ENCODE results near the gene CBX4. TPM values are rescaled to one million over a fixed set of nuclear protein-coding genes. Genes with fewer than 3 reads are reported as not detected.
A peak's percentile ranks its signal among the peaks of the same experiment; 100 is the strongest.

CBX4 gene
- total RNA-seq (2014; rRNA removed; shearing (Covaris generic)) (98.9 and 109 TPM in 2 replicates), total RNA-seq (2022) (110 and 121 TPM in 2 replicates), Bru-seq, nascent RNA (percentile 80 among the genes with signal in this experiment), BruChase-seq, experiment 1, labeled RNA remaining after a 6-hour chase (percentile 68 among the genes with signal in this experiment), BruChase-seq, experiment 2, labeled RNA remaining after a 2-hour chase (percentile 84 among the genes with signal in this experiment)
- long read RNA-seq, transcript CBX4-201 (5 exons, 2,664 nt): major isoform, 195 of 283 reads
- long read RNA-seq, partial matches to known transcripts: 6 of 283 reads
- long read RNA-seq, other reads (novel, unspliced or antisense): 82 of 283 reads

DNA sequence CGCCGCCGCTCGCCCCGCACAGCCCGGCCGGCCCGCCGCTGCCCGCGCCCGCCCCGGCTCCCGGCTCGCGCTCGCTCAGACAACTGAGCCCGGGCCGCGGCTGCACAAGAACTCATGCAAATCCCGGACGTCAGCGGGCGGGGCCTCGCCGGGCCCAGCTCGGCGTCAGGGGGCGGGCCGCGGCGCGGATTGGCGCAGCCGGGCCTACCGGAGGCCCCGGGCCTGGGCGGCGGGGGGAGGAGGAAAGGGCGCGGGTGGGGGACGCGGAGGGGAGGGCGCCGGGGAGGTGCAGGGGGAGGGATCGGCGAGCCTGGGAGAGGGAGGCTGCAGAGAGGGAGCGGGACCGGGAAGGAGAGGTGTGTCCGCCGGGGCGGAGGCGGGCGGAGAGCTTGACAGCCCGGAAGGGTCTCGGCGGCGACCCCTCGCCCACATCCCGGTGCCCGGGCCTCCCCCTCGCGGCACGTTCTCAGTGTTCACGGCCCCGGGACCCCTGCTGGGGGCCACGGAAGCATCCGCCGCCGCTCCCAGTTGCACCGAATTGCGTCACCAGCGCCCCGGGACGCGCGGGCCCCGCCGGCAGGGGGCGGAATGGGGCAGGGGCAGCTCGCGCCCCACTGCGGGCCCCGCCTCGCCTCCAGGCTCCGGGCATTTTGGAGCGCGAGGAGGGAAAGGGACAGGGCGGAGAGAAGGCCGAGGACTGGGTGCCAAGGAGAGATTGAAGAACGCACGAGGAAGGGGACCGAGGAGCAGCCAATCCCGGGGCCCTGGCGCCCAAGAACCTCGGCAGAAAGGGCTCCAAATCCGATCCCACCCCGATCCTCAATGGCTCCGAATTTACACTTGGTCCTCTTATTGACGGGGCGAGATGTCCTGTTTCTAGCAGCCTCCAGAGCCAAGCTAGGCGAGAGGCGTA lies at the start of gene CBX4:
Gene CBX4, minus strand, starts transcription at position 85 of the 913 bp plus-strand sequence. CDS start 189 bp downstream, outside the sequence.
- ChIA-PET CTCF (ENCODE audit: unreplicated experiment) (interaction anchor here (0.6 to 1.0 kb wide), 5 partner anchors 10 to 1470 kb away, joined by 3 to 6 read pairs (median 4); no protein-coding TSS in a partner anchor), POLR2A (interaction anchor here (0.6 to 1.1 kb wide), 7 partner anchors 12 to 154 kb away, joined by 3 to 8 read pairs (median 3); no protein-coding TSS in a partner anchor)
- Histone ChIP-seq H3K4me3 (ENCODE audit: low read depth, low read length, poor library complexity, severe bottlenecking) (peak within 1 kb of the TSS; percentile 84), H3K4me2 (ENCODE audit: low read length) (peak within 1 kb of the TSS; percentile 91), H3K9me2 (ENCODE audit: insufficient read depth, low read length) (no peaks in the 10 kb centered on the region), H3K27ac (ENCODE audit: low read depth, low read length, poor library complexity, severe bottlenecking) (peak within 1 kb of the TSS; percentile 91), H4K20me1 (ENCODE audit: insufficient read depth, low read length) (peaks cover 13% of the 10 kb centered on the region), H3K36me3 (ENCODE audit: insufficient read depth, low read length) (peaks cover 35% of the 10 kb centered on the region), H2AFZ (ENCODE audit: low read length) (peak within 1 kb of the TSS; percentile 61; the same call in 1 of the 2 replicates), H3K9me3 (ENCODE audit: low read length) (no peaks in the 10 kb centered on the region), H3K79me2 (ENCODE audit: insufficient read depth, low read depth, low read length) (peaks cover 30% of the 10 kb centered on the region), H3K4me1 (ENCODE audit: insufficient read depth, low read length, poor library complexity, severe bottlenecking) (peaks cover 24% of the 10 kb centered on the region)
- peak; percentile 98 for DNase-seq (ENCODE audit: low spot score)
- TF ChIP-seq, protein P1, sequence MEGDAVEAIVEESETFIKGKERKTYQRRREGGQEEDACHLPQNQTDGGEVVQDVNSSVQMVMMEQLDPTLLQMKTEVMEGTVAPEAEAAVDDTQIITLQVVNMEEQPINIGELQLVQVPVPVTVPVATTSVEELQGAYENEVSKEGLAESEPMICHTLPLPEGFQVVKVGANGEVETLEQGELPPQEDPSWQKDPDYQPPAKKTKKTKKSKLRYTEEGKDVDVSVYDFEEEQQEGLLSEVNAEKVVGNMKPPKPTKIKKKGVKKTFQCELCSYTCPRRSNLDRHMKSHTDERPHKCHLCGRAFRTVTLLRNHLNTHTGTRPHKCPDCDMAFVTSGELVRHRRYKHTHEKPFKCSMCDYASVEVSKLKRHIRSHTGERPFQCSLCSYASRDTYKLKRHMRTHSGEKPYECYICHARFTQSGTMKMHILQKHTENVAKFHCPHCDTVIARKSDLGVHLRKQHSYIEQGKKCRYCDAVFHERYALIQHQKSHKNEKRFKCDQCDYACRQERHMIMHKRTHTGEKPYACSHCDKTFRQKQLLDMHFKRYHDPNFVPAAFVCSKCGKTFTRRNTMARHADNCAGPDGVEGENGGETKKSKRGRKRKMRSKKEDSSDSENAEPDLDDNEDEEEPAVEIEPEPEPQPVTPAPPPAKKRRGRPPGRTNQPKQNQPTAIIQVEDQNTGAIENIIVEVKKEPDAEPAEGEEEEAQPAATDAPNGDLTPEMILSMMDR (conservative IDR thresholded peaks at IDR 0.05; ENCODE audit: low read length): peak; percentile 78
- TF ChIP-seq EZH2phosphoT487 (IDR thresholded peaks at IDR 0.05; ENCODE audit: borderline replicate concordance, low read depth, low read length): no peak
- no TSS peak for BruUV-seq (replicated peaks)
- intact Hi-C loops (cut with micrococcal nuclease; ENCODE audit: unreplicated experiment): loop anchor here (5.0 kb wide), 1 partner anchor 153 kb away; no protein-coding TSS in a partner anchor

DNA sequence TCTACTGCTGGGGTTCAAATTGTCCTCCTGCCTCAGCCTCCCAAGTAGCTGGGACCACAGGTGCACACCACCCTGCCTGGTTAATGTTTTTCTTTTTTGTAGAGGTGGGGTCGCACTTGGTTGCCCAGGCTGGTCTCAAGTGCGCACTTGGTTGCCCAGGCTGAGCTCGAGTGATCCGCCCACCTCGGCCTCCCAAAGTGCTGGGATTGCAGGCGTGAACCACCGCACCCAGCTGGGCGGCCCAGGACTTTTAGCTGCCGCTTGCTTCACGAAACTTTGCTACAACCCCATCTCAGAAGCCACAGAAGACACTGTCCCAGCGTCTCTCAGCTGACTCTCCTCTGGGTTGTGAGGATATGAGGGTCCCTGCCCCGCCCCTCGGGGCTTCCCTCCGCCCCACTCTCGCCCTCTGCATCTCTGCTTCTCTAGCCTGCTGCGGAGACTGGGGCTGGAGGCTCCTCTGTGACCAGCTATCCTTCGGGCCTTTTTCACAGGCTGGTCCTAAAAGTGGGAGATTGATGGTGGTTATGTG lies 48.8 kb upstream of the CBX4 start:
- Histone ChIP-seq H2AFZ (ENCODE audit: low read length) (no peak overlapping the region), H3K79me2 (ENCODE audit: insufficient read depth, low read depth, low read length) (no peaks in the 10 kb centered on the region), H4K20me1 (ENCODE audit: insufficient read depth, low read length) (no peaks in the 10 kb centered on the region), H3K27ac (ENCODE audit: low read depth, low read length, poor library complexity, severe bottlenecking) (no peak overlapping the region), H3K4me2 (ENCODE audit: low read length) (no peak overlapping the region), H3K36me3 (ENCODE audit: insufficient read depth, low read length) (no peaks in the 10 kb centered on the region), H3K4me3 (ENCODE audit: low read depth, low read length, poor library complexity, severe bottlenecking) (no peak overlapping the region), H3K9me2 (ENCODE audit: insufficient read depth, low read length) (no peaks in the 10 kb centered on the region), H3K9me3 (ENCODE audit: low read length) (no peaks in the 10 kb centered on the region), H3K4me1 (ENCODE audit: insufficient read depth, low read length, poor library complexity, severe bottlenecking) (no peaks in the 10 kb centered on the region)
- DNase-seq (ENCODE audit: low spot score): no peak
- ChIA-PET POLR2A (interaction anchor here (0.7 kb wide), 1 partner anchor 1212 kb away, joined by 4 read pairs; no protein-coding TSS in a partner anchor), CTCF (ENCODE audit: unreplicated experiment) (no interaction called here)
- TF ChIP-seq EZH2phosphoT487 (IDR thresholded peaks at IDR 0.05; ENCODE audit: borderline replicate concordance, low read depth, low read length): no peak
- no TSS peak for BruUV-seq (replicated peaks)
- intact Hi-C loops (cut with micrococcal nuclease; ENCODE audit: unreplicated experiment): no loop called here

DNA sequence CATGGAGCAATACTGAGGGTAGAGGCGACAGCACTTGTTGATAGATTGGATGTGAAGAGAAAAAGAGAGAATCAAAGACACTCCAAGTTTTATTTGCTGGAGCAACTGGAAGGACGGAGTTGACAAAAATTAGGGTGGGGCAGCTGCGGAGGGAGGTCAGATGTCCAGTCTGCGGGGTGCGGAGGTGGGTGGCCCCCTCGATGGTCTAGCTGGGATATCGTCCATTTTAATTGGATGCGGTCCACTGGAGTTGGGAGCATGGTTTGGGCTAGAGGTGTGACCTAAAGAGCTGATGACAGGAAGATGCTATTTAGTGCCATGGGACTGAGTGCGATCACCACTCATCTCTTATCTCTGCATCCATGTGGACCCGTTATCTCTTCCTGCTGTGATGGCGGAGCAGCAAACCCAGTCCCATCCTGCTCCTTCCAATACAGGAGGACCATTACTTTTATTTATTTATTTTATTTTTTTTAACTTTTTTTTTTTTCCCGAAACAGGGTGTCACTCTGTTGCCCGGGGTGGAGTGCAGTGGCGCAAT lies 48.3 kb upstream of the CBX4 start:
- POLR2A ChIA-PET: interaction anchor here (0.7 kb wide), 1 partner anchor 1211 kb away, joined by 4 read pairs; no protein-coding TSS in a partner anchor
- intact Hi-C loops (cut with micrococcal nuclease; ENCODE audit: unreplicated experiment): no loop called here
- H3K9me2 ChIP-seq (ENCODE audit: insufficient read depth, low read length): no peaks in the 10 kb centered on the region

More for the DNA sequence above, 48.3 kb upstream of the CBX4 start:
- Histone ChIP-seq H3K36me3 (ENCODE audit: insufficient read depth, low read length) (no peaks in the 10 kb centered on the region), H3K9me3 (ENCODE audit: low read length) (no peaks in the 10 kb centered on the region), H3K27ac (ENCODE audit: low read depth, low read length, poor library complexity, severe bottlenecking) (no peak overlapping the region), H3K4me3 (ENCODE audit: low read depth, low read length, poor library complexity, severe bottlenecking) (no peak overlapping the region), H3K4me1 (ENCODE audit: insufficient read depth, low read length, poor library complexity, severe bottlenecking) (no peaks in the 10 kb centered on the region), H3K79me2 (ENCODE audit: insufficient read depth, low read depth, low read length) (no peaks in the 10 kb centered on the region), H4K20me1 (ENCODE audit: insufficient read depth, low read length) (no peaks in the 10 kb centered on the region), H3K4me2 (ENCODE audit: low read length) (no peak overlapping the region), H2AFZ (ENCODE audit: low read length) (no peak overlapping the region)
- CTCF ChIA-PET (ENCODE audit: unreplicated experiment): no interaction called here
- TF ChIP-seq, protein P1 (conservative IDR thresholded peaks at IDR 0.05; ENCODE audit: low read length): no peak
- no peak for TF ChIP-seq EZH2phosphoT487 (IDR thresholded peaks at IDR 0.05; ENCODE audit: borderline replicate concordance, low read depth, low read length)
- DNase-seq (ENCODE audit: low spot score): no peak
- BruUV-seq (replicated peaks): no TSS peak

Measured in OCI-LY7 (cell line).